H9 (cell line): Measurements from ENCODE around the gene SRSF4. TPM values are rescaled to one million over a fixed set of nuclear protein-coding genes. Genes with fewer than 3 reads are reported as not detected.

Source experiments
- DNase-seq: peaks from one replicate; pipeline ENCODE4 v3.0.0-alpha.2; 2017
- H2AFZ ChIP-seq: one replicate; pipeline ENCODE4 v1.6.1; 2013; ENCODE audit warnings: mild to moderate bottlenecking, low read length, control low read depth, moderate library complexity
- H2AK5ac ChIP-seq: 2 replicates; pipeline ENCODE4 v1.6.1; 2013; ENCODE audit warnings: low read length, control low read depth, mixed read lengths; ENCODE audit not compliant: insufficient read length
- H2BK120ac ChIP-seq: one replicate; pipeline ENCODE4 v1.6.1; 2013; ENCODE audit warnings: low read depth, mild to moderate bottlenecking, low read length, control low read depth, inconsistent platforms; ENCODE audit not compliant: poor library complexity, severe bottlenecking
- H2BK12ac ChIP-seq: 2 replicates; pipeline ENCODE4 v1.6.1; 2013; ENCODE audit warnings: low read length, control low read depth, mixed read lengths, low read depth; ENCODE audit not compliant: insufficient read length
- H2BK15ac ChIP-seq: 2 replicates; pipeline ENCODE4 v1.6.1; 2013; ENCODE audit warnings: low read depth, low read length, control low read depth
- H2BK20ac ChIP-seq: one replicate; pipeline ENCODE4 v1.6.1; 2013; ENCODE audit warnings: low read depth, mild to moderate bottlenecking, low read length, control low read depth, inconsistent platforms; ENCODE audit not compliant: poor library complexity, severe bottlenecking
- H2BK5ac ChIP-seq: 2 replicates; pipeline ENCODE4 v1.6.1; 2013; ENCODE audit warnings: low read length, control low read depth, mixed read lengths; ENCODE audit not compliant: insufficient read length
- H3K14ac ChIP-seq: 2 replicates; pipeline ENCODE4 v1.6.1; 2013; ENCODE audit warnings: low read length, control low read depth; ENCODE audit not compliant: insufficient read depth
- H3K18ac ChIP-seq: 2 replicates; pipeline ENCODE4 v1.6.1; 2013; ENCODE audit warnings: low read depth, mild to moderate bottlenecking, mixed read lengths, low read length, control low read depth; ENCODE audit not compliant: insufficient read length
- H3K23ac ChIP-seq: 2 replicates; pipeline ENCODE4 v1.6.1; 2013; ENCODE audit warnings: low read length, control low read depth, mixed read lengths, low read depth; ENCODE audit not compliant: insufficient read length
- H3K23me2 ChIP-seq: 2 replicates; pipeline ENCODE4 v1.6.1; 2013; ENCODE audit warnings: low read depth, mild to moderate bottlenecking, mixed read lengths, low read length, control low read depth; ENCODE audit not compliant: insufficient read length, poor library complexity, severe bottlenecking
- H3K27ac ChIP-seq: 2 replicates; pipeline ENCODE4 v1.5.1; 2013; ENCODE audit warnings: low read length, control low read depth, mixed read lengths, low read depth; ENCODE audit not compliant: insufficient read length
- H3K27me3 ChIP-seq: 2 replicates; pipeline ENCODE4 v1.6.1; 2013; ENCODE audit warnings: low read length, control low read depth, inconsistent platforms; ENCODE audit not compliant: insufficient read depth
- H3K4ac ChIP-seq: 2 replicates; pipeline ENCODE4 v1.6.1; 2013; ENCODE audit warnings: low read depth, mild to moderate bottlenecking, control low read depth, inconsistent platforms, low read length, moderate library complexity
- H3K4me1 ChIP-seq: 2 replicates; pipeline ENCODE4 v1.6.1; 2013; ENCODE audit warnings: low read length, control low read depth, inconsistent platforms; ENCODE audit not compliant: insufficient read depth
- H3K4me2 ChIP-seq: 2 replicates; pipeline ENCODE4 v1.6.1; 2013; ENCODE audit warnings: low read length, control low read depth, mixed read lengths; ENCODE audit not compliant: insufficient read length, insufficient read depth
- H3K56ac ChIP-seq: 2 replicates; pipeline ENCODE4 v1.6.1; 2013; ENCODE audit warnings: low read depth, mild to moderate bottlenecking, mixed read lengths, low read length, control low read depth; ENCODE audit not compliant: insufficient read length
- H3K79me1 ChIP-seq: 2 replicates; pipeline ENCODE4 v1.6.1; 2013; ENCODE audit warnings: low read depth, mild to moderate bottlenecking, moderate library complexity, low read length, control low read depth, inconsistent platforms; ENCODE audit not compliant: insufficient read depth, poor library complexity, severe bottlenecking
- H3K79me2 ChIP-seq: 2 replicates; pipeline ENCODE4 v1.6.1; 2013; ENCODE audit warnings: low read length, control low read depth, inconsistent platforms; ENCODE audit not compliant: insufficient read depth
- H3K9ac ChIP-seq: 2 replicates; pipeline ENCODE4 v1.6.1; 2013; ENCODE audit warnings: low read length, control low read depth, mixed read lengths; ENCODE audit not compliant: insufficient read length; ENCODE audit errors: extremely low read depth
- H3K9me3 ChIP-seq: one replicate; pipeline ENCODE4 v1.6.1; 2013; ENCODE audit warnings: low read depth, low read length, inconsistent platforms; ENCODE audit not compliant: control insufficient read depth
- H3T11ph ChIP-seq: one replicate; pipeline ENCODE4 v1.6.1; 2013; ENCODE audit warnings: mild to moderate bottlenecking, low read length, control low read depth, inconsistent platforms
- H4K20me1 ChIP-seq: one replicate; pipeline ENCODE4 v1.6.1; 2013; ENCODE audit not compliant: control insufficient read depth, insufficient read length, insufficient read depth
- H4K5ac ChIP-seq: 2 replicates; pipeline ENCODE4 v1.6.1; 2013; ENCODE audit warnings: low read depth, mild to moderate bottlenecking, mixed read lengths, low read length, control low read depth; ENCODE audit not compliant: insufficient read length
- H4K8ac ChIP-seq: replicated peaks from 2 replicates; pipeline ENCODE4 v1.6.1; 2013; ENCODE audit warnings: low read length, control low read depth, mixed read lengths, low read depth; ENCODE audit not compliant: insufficient read length
- H4K91ac ChIP-seq: 2 replicates; pipeline ENCODE4 v1.6.1; 2013; ENCODE audit warnings: low read depth, mild to moderate bottlenecking, moderate library complexity, mixed read lengths, low read length, control low read depth; ENCODE audit not compliant: insufficient read length
- H3K27ac Mint-ChIP-seq, 3 experiments: 2 replicates in 2 of 3; 3 replicates in 1 of 3; pipeline ENCODE4 v1.8.0; 2020 to 2021; ENCODE audit warnings: mixed read lengths in 3 of 3, mild to moderate bottlenecking in 1 of 3, moderate library complexity in 1 of 3
- H3K27me3 Mint-ChIP-seq: 2 replicates; pipeline ENCODE4 v1.8.0; 2021; ENCODE audit warnings: low read depth, mild to moderate bottlenecking, moderate library complexity, mixed read lengths
- H3K36me3 Mint-ChIP-seq, 3 experiments: 2 replicates in 2 of 3; 3 replicates in 1 of 3; pipeline ENCODE4 v1.8.0; 2020 to 2021; ENCODE audit warnings: low read depth in 3 of 3, mixed read lengths in 3 of 3; ENCODE audit not compliant: insufficient read depth in 1 of 3
- H3K4me1 Mint-ChIP-seq, 2 experiments: 2 replicates each; pipeline ENCODE4 v1.8.0; 2020; ENCODE audit warnings: mixed read lengths in 2 of 2
- H3K4me3 Mint-ChIP-seq, 2 experiments: 2 replicates in 1 of 2; 3 replicates in 1 of 2; pipeline ENCODE4 v1.8.0; 2020 to 2021; ENCODE audit warnings: mild to moderate bottlenecking in 2 of 2, mixed read lengths in 2 of 2, moderate library complexity in 1 of 2
- H3K9me3 Mint-ChIP-seq, 2 experiments: 2 replicates in 1 of 2; 3 replicates in 1 of 2; pipeline ENCODE4 v1.8.0; 2020; ENCODE audit warnings: mild to moderate bottlenecking in 2 of 2, mixed read lengths in 2 of 2, moderate library complexity in 1 of 2
- WGBS: extraction: QIAGEN DNeasy Blood & Tissue Kit; methylation state at CpG from one replicate; pipeline ENCODE4 v1.1.7; 2013; ENCODE audit warnings: missing lambda C conversion rate, low lambda C conversion rate, mixed read lengths; ENCODE audit not compliant: insufficient read length; ENCODE audit errors: extremely low coverage; 5-methylcytosine and 5-hydroxymethylcytosine counted together
- total RNA-seq: library from RNA; stranded (reverse); gene quantifications from 2 replicates; pipeline ENCODE4 v1.2.1, GENCODE V29; 2021
- TF ChIP-seq, protein P1 (sequence below): fragments of 200-600 bp; sonication (generic); conservative IDR thresholded peaks from 3 replicates; pipeline ENCODE4 v1.8.0; 2021; ENCODE audit warnings: antibody characterized with exemption, mild to moderate bottlenecking

Gene SRSF4
- total RNA-seq, 1 experiment from 2014 or later, result 90.6 TPM

DNA sequence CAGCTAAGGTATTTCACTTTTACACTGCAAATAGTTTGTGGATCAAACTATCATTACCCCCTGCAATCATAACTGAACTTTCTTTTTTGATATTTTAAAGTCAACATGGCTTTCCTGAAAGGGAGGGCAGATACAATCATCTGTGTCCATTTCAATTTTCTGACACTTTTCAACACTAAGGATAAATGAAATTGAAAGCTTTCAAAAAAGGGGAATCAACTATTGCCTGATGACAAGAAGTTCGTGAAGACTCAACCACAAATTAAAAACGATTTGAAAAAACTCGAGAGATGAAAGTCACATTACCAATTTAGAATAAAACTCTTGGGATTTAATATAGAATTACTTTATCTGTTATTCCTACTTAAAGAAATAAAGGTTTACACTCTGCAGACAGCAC is 11.7 kb downstream of the SRSF4 start:
- H3K4me1 ChIP-seq, result peaks cover 23% of the 10 kb centered on the region
- H3K79me1 ChIP-seq, result peaks cover 6% of the 10 kb centered on the region
- Mint-ChIP-seq H3K36me3 (peaks cover 10 to 35% (median 33%) of the 10 kb centered on the region in 3 experiments), H3K9me3 (peaks cover 4 to 6% of the 10 kb centered on the region in 2 experiments; a peak in 3 of 5 replicates), H3K4me1 (peaks cover 52 to 57% of the 10 kb centered on the region in 2 experiments), H3K27me3 (no peaks in the 10 kb centered on the region), H3K4me3 (no peak overlapping the region), H3K27ac (peak overlapping the region in 2 of 3 experiments; percentile 9 to 45; a peak in 3 of 7 replicates)
- no peak overlapping the region for H3K4ac ChIP-seq
- no peaks in the 10 kb centered on the region for H3K27me3 ChIP-seq
- H2BK120ac ChIP-seq, result no peak overlapping the region
- no CpG with 5 or more reads among the region's 3 CpGs for WGBS
- no peaks in the 10 kb centered on the region for H4K20me1 ChIP-seq
- H4K5ac ChIP-seq, result no peak overlapping the region
- no peak overlapping the region for H3K4me2 ChIP-seq
- H3K79me2 ChIP-seq, result peaks cover 24% of the 10 kb centered on the region; the same call in 1 of the 2 replicates
- TF ChIP-seq, protein P1, sequence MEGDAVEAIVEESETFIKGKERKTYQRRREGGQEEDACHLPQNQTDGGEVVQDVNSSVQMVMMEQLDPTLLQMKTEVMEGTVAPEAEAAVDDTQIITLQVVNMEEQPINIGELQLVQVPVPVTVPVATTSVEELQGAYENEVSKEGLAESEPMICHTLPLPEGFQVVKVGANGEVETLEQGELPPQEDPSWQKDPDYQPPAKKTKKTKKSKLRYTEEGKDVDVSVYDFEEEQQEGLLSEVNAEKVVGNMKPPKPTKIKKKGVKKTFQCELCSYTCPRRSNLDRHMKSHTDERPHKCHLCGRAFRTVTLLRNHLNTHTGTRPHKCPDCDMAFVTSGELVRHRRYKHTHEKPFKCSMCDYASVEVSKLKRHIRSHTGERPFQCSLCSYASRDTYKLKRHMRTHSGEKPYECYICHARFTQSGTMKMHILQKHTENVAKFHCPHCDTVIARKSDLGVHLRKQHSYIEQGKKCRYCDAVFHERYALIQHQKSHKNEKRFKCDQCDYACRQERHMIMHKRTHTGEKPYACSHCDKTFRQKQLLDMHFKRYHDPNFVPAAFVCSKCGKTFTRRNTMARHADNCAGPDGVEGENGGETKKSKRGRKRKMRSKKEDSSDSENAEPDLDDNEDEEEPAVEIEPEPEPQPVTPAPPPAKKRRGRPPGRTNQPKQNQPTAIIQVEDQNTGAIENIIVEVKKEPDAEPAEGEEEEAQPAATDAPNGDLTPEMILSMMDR, result no peak
- no peak overlapping the region for H2AK5ac ChIP-seq
- H3K9ac ChIP-seq, result no peak overlapping the region
- no peak overlapping the region for H3K18ac ChIP-seq
- no peak overlapping the region for H2BK15ac ChIP-seq
- DNase-seq, result no peak
- no peak overlapping the region for H3K27ac ChIP-seq
- no peak overlapping the region for H2AFZ ChIP-seq
- no peak overlapping the region for H3K56ac ChIP-seq
- H2BK20ac ChIP-seq, result no peak overlapping the region
- no peak overlapping the region for H4K91ac ChIP-seq
- H3K9me3 ChIP-seq, result no peaks in the 10 kb centered on the region
- no peak overlapping the region for H3T11ph ChIP-seq
- H2BK12ac ChIP-seq, result no peak overlapping the region
- no peak overlapping the region for H3K23ac ChIP-seq
- no peaks in the 10 kb centered on the region for H3K23me2 ChIP-seq
- H3K14ac ChIP-seq, result no peak overlapping the region
- no peak overlapping the region for H4K8ac ChIP-seq
- H2BK5ac ChIP-seq, result no peak overlapping the region
